GM12878 (cell line): Measurements from ENCODE around the gene CMSS1. TPM values are rescaled to one million over a fixed set of nuclear protein-coding genes. Genes with fewer than 3 reads are reported as not detected.

ENCODE experiments used
- ATAC-seq: fragments of 200-7000 bp; cut with Tn5 transposase; 3 replicates; pipeline ENCODE4 v1.9.1; 2020; ENCODE audit warnings: mild to moderate bottlenecking, moderate library complexity
- BruUV-seq: library from RNA; stranded (reverse); fragments of 400-500 nt; replicated peaks from 2 replicates; lab custom pipeline; 2021; lab: Mats Ljungman, UMichigan
- CTCF ChIA-PET: fragments of 300-600 bp; sonication (Branson Sonifier 250); formaldehyde crosslinking; extraction: SDS; loops from one replicate; lab custom pipeline; 2021; ENCODE audit warnings: inconsistent platforms; lab: Yijun Ruan, JAX
- POLR2A ChIA-PET: fragments of 350-600 bp; formaldehyde crosslinking; extraction: SDS; loops from one replicate; lab custom pipeline; 2021; ENCODE audit warnings: inconsistent platforms; lab: Charles Lee
- RAD21 ChIA-PET: fragments of 300-600 bp; sonication (Branson Sonifier 250); formaldehyde crosslinking; loops from one replicate; lab custom pipeline; 2023; ENCODE audit warnings: antibody characterized with exemption; ENCODE audit not compliant: unreplicated experiment; lab: Charles Lee
- SMC1A ChIA-PET: fragments of 300-600 bp; sonication (Branson Sonifier 250); formaldehyde crosslinking; loops from one replicate; lab custom pipeline; 2023; ENCODE audit not compliant: unreplicated experiment, uncharacterized antibody; lab: Charles Lee
- DNase-seq: peaks from one replicate; pipeline ENCODE4 v3.0.0-alpha.2; 2011; ENCODE audit warnings: low read depth, low spot score
- FAIRE-seq: peaks from 3 replicates; lab custom pipeline; 2011; peaks lifted over from hg19 to GRCh38; lab: Jason Lieb, UNC
- H2AFZ ChIP-seq: 2 replicates; pipeline ENCODE4 v1.6.0; 2011; ENCODE audit warnings: low read depth, low read length, control low read depth; ENCODE audit not compliant: control insufficient read depth
- H3K27ac ChIP-seq: 2 replicates; pipeline ENCODE4 v1.5.1; 2011; ENCODE audit warnings: control low read depth; ENCODE audit not compliant: control insufficient read depth, insufficient read depth
- H3K27me3 ChIP-seq, 2 experiments: replicated peaks in 1 of 2; 2 replicates each; pipeline versions ENCODE4 v1.6.0 to v1.6.1; 2011; ENCODE audit warnings: low read length in 1 of 2; ENCODE audit not compliant: control insufficient read depth in 2 of 2, insufficient read depth in 2 of 2
- H3K36me3 ChIP-seq, 2 experiments: 2 replicates each; pipeline ENCODE4 v1.5.1; 2011; ENCODE audit warnings: low read length in 1 of 2; ENCODE audit not compliant: control insufficient read depth in 2 of 2, insufficient read depth in 2 of 2
- H3K4me1 ChIP-seq: 2 replicates; pipeline ENCODE4 v1.6.1; 2011; ENCODE audit warnings: mild to moderate bottlenecking, low read length, moderate library complexity, mixed read lengths; ENCODE audit not compliant: control insufficient read depth, insufficient read depth
- H3K4me2 ChIP-seq: 2 replicates; pipeline ENCODE4 v1.6.0; 2011; ENCODE audit warnings: control low read depth; ENCODE audit not compliant: control insufficient read depth, insufficient read depth
- H3K4me3 ChIP-seq: fragments of 200-600 bp; sonication (generic); 2 replicates; pipeline ENCODE4 v1.5.1; 2016
- H3K79me2 ChIP-seq: 2 replicates; pipeline ENCODE4 v1.6.0; 2011; ENCODE audit warnings: low read length; ENCODE audit not compliant: control insufficient read depth, insufficient read depth
- H3K9ac ChIP-seq: 2 replicates; pipeline ENCODE4 v1.8.0; 2011; ENCODE audit warnings: low read length, control low read depth, mixed read lengths; ENCODE audit not compliant: control insufficient read depth, insufficient read depth
- H3K9me3 ChIP-seq: replicated peaks from 3 replicates; pipeline ENCODE4 v1.5.1; 2011; ENCODE audit warnings: mild to moderate bottlenecking, low read length; ENCODE audit not compliant: control insufficient read depth, insufficient read depth
- H4K20me1 ChIP-seq: 2 replicates; pipeline ENCODE4 v1.6.0; 2011; ENCODE audit not compliant: control insufficient read depth, insufficient read depth
- GATAD2B ChIP-seq: fragments of 450-650 bp; conservative IDR thresholded peaks from 2 replicates; pipeline ENCODE4 v1.6.1; 2017; ENCODE audit warnings: low read depth, mild to moderate bottlenecking, moderate library complexity
- IRF4 ChIP-seq: IDR thresholded peaks from 2 replicates; pipeline ENCODE4 v1.6.1; 2011; ENCODE audit warnings: low read depth, low read length
- JUND ChIP-seq: IDR thresholded peaks from 2 replicates; pipeline ENCODE4 v1.6.1; 2012; ENCODE audit warnings: low read depth, mild to moderate bottlenecking, low read length, improper control_type of control experiment, moderate library complexity
- KDM1A ChIP-seq: fragments of 200-600 bp; sonication (generic); IDR thresholded peaks from 2 replicates; pipeline ENCODE4 v1.6.1; 2016; ENCODE audit warnings: borderline replicate concordance
- KLF5 ChIP-seq: fragments of 450-650 bp; IDR thresholded peaks from 2 replicates; pipeline ENCODE4 v1.6.1; 2014; ENCODE audit warnings: mild to moderate bottlenecking; ENCODE audit not compliant: partially characterized antibody
- WGBS: methylation state at CpG from one replicate; pipeline ENCODE4 v1.1.6; 2016; ENCODE audit warnings: low lambda C conversion rate; ENCODE audit not compliant: insufficient replicate concordance, insufficient coverage; ENCODE audit errors: missing lambda C conversion rate; 5-methylcytosine and 5-hydroxymethylcytosine counted together
- in situ Hi-C: fragments of 300-500 bp; cut with MboI; formaldehyde crosslinking; loops from 9 replicates; pipeline ENCODE4 v1.14.3; 2018; ENCODE audit warnings: mixed read lengths
- intact Hi-C: fragments of 100-400 bp; cut with micrococcal nuclease; formaldehyde crosslinking; loops from one replicate; pipeline ENCODE4 v1.14.2; 2022; ENCODE audit not compliant: unreplicated experiment
- polyA plus RNA-seq, 11 experiments: library from polyadenylated mRNA; depleted of rRNA in 4 of 11; unstranded in 6 of 11; stranded (reverse) in 5 of 11; fragments of >200 nt; fragmentation: Nextera tagmentation in 4 of 11; fragmentation: Illumina TruSeq in 1 of 11; extraction: Ambion mirVana in 4 of 11; extraction: Trizol in 1 of 11; gene quantifications; 1 replicate in 1 of 11; 2 replicates in 10 of 11; pipeline versions ENCODE4 v1.2.1 to v1.2.3, GENCODE V29; 2011 to 2016; ENCODE audit warnings: inconsistent platforms in 2 of 11, missing spikeins in 2 of 11, low read depth in 1 of 11
- total RNA-seq, 4 experiments: library from RNA; depleted of rRNA in 3 of 4; stranded (reverse); fragments of >200 nt in 3 of 4; fragmentation: Illumina TruSeq in 1 of 4; extraction: Trizol in 1 of 4; gene quantifications; 2 replicates each; pipeline versions ENCODE4 v1.2.1 to v1.2.3, GENCODE V29; 2013 to 2021
- TF ChIP-seq, protein P1 (sequence below): fragments of 150-350 bp; IDR thresholded peaks from 2 replicates; pipeline ENCODE4 v1.6.1; 2014; ENCODE audit warnings: mild to moderate bottlenecking, low read depth, low read length
- TF ChIP-seq, protein P2 (sequence below): fragments of 450-650 bp; IDR thresholded peaks from 2 replicates; pipeline ENCODE4 v1.6.1; 2014; ENCODE audit warnings: mild to moderate bottlenecking

Gene CMSS1
- total and polyA plus RNA-seq, 10 of the 15 experiments (the other 5 are each of a cell fraction or from before 2014, with no cell fraction given) = 31.0 to 118 (median 70.1) TPM

DNA sequence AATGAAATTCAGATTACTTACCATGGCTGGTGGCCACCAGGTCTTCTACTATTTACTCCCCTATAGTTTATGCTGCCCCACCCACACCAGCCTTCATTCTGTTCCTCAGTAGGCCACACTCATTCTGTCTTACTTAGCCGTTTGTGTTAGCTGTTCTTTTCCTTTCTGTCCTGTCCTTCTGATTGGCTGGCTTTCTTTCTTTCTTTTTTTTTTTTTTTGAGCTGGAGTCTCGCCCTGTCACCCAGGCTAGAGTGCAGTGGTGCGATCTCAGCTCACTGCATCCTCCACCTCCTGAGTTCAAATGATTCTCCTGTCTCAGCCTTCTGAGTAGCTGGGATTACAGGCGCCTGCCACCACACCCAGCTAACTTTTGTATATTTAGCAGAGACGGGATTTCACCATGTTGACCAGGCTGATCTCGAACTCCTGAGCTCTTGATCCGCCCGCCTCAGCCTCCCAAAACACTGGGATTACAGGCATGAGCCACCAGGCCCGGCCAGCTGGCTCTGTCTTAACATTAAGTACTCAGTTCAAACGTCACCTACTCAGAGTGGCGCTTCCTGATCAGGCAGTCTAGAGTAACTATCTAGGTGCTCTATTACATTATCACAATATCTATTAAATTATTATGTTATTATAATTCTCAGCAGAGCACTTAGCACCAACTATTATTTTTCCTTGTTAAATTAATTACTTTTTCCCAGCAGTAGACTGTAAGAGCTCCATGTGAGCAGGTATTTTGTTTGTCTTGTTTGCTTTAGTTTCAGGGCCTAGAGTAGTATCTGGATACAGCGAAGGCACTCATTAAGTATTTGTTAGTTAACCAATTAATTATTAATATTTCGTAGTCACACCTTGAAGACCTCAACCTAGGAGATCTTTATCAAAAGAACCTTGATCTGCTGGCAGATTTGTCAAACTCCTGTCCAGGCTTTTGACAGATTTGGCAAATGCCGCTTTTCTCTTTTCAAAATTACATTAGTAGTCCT lies 6.4 kb downstream of the CMSS1 start (continued):
- TF ChIP-seq JUND = no peak
- TF ChIP-seq KDM1A = no peak
- TF ChIP-seq GATAD2B = no peak
- TF ChIP-seq, protein P1, sequence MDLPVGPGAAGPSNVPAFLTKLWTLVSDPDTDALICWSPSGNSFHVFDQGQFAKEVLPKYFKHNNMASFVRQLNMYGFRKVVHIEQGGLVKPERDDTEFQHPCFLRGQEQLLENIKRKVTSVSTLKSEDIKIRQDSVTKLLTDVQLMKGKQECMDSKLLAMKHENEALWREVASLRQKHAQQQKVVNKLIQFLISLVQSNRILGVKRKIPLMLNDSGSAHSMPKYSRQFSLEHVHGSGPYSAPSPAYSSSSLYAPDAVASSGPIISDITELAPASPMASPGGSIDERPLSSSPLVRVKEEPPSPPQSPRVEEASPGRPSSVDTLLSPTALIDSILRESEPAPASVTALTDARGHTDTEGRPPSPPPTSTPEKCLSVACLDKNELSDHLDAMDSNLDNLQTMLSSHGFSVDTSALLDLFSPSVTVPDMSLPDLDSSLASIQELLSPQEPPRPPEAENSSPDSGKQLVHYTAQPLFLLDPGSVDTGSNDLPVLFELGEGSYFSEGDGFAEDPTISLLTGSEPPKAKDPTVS = no peak
- TF ChIP-seq KLF5 = no peak

GRCh38 chr3:99825004-99825640 lies 7.5 kb downstream of the CMSS1 start:
- Histone ChIP-seq H3K4me3 (no peak overlapping the region), H3K9ac (no peak overlapping the region), H3K4me1 (no peaks in the 10 kb centered on the region), H3K79me2 (peaks cover 5% of the 10 kb centered on the region), H2AFZ (no peak overlapping the region), H3K36me3 (peaks cover 0 to 4% of the 10 kb centered on the region in 2 experiments; a peak in 1 of 4 replicates), H3K9me3 (no peaks in the 10 kb centered on the region), H3K27me3 (no peaks in the 10 kb centered on the region), H3K27ac (no peak overlapping the region), H3K4me2 (0 out of 2 replicates have a peak overlapping the region, but pooled peaks have one; percentile 25), H4K20me1 (no peaks in the 10 kb centered on the region)
- no peak for TF ChIP-seq IRF4
- TF ChIP-seq, protein P2, sequence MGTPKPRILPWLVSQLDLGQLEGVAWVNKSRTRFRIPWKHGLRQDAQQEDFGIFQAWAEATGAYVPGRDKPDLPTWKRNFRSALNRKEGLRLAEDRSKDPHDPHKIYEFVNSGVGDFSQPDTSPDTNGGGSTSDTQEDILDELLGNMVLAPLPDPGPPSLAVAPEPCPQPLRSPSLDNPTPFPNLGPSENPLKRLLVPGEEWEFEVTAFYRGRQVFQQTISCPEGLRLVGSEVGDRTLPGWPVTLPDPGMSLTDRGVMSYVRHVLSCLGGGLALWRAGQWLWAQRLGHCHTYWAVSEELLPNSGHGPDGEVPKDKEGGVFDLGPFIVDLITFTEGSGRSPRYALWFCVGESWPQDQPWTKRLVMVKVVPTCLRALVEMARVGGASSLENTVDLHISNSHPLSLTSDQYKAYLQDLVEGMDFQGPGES = no peak
- WGBS = 73% methylated on average over 3 of the region's 3 CpGs
- FAIRE-seq (no peak), ATAC-seq (no peak; the same call in 2 of the 3 replicates), DNase-seq (no peak)
- intact Hi-C loops (no loop called here), in situ Hi-C loops (no loop called here)
- ChIA-PET RAD21 (interaction anchor here (1.5 kb wide), 1 partner anchor 35 kb away, joined by 3 read pairs; no protein-coding TSS in a partner anchor), CTCF (interaction anchor here (1.8 to 4.2 kb wide), 3 partner anchors 7 to 429 kb away, joined by 4 to 34 read pairs (median 14); no protein-coding TSS in a partner anchor), SMC1A (interaction anchor here (0.6 to 2.0 kb wide), 4 partner anchors 17 to 1381 kb away, joined by 3 to 7 read pairs (median 4); partner anchors contain the start of gene TBC1D23), POLR2A (no interaction called here)
- BruUV-seq = no TSS peak
